MM.1S (cell line): ENCODE data around the gene TOX2.
A peak's percentile ranks its signal among the peaks of the same experiment; 100 is the strongest.

Source experiments
- DNase-seq: peaks from one replicate; pipeline ENCODE4 v3.0.0-alpha.2; 2015
- H2AFZ ChIP-seq: fragments of 300-600 bp; sonication (generic); 2 replicates; pipeline ENCODE4 v1.6.0; 2016; ENCODE audit warnings: antibody characterized with exemption, low read length
- H3F3A ChIP-seq: fragments of 300-600 bp; sonication (generic); 2 replicates; pipeline ENCODE4 v1.6.1; 2016; ENCODE audit warnings: mild to moderate bottlenecking, antibody characterized with exemption, low read length, moderate library complexity, mixed read lengths; ENCODE audit not compliant: insufficient read depth
- H3K27ac ChIP-seq: fragments of 300-600 bp; sonication (generic); 2 replicates; pipeline ENCODE4 v1.5.1; 2016; ENCODE audit warnings: mild to moderate bottlenecking, low read length
- H3K27me3 ChIP-seq: fragments of 300-600 bp; sonication (generic); replicated peaks from 2 replicates; pipeline ENCODE4 v1.6.0; 2016; ENCODE audit warnings: low read length; ENCODE audit not compliant: insufficient read depth
- H3K36me3 ChIP-seq: fragments of 300-600 bp; sonication (generic); replicated peaks from 2 replicates; pipeline ENCODE4 v1.6.1; 2016; ENCODE audit warnings: mild to moderate bottlenecking, low read length, mixed read lengths; ENCODE audit not compliant: insufficient read depth
- H3K4me1 ChIP-seq: fragments of 300-600 bp; sonication (generic); 2 replicates; pipeline ENCODE4 v1.6.1; 2016; ENCODE audit warnings: low read length, mixed read lengths
- H3K4me2 ChIP-seq: fragments of 300-600 bp; sonication (generic); 2 replicates; pipeline ENCODE4 v1.6.0; 2016; ENCODE audit warnings: low read depth, low read length
- H3K4me3 ChIP-seq: fragments of 300-600 bp; sonication (generic); 2 replicates; pipeline ENCODE4 v1.5.1; 2016; ENCODE audit warnings: low read length, mixed read lengths
- H3K79me2 ChIP-seq: fragments of 300-600 bp; sonication (generic); 2 replicates; pipeline ENCODE4 v1.6.1; 2016; ENCODE audit warnings: mixed run types, low read length, mixed read lengths
- H3K9ac ChIP-seq: fragments of 300-600 bp; sonication (generic); 2 replicates; pipeline ENCODE4 v1.6.1; 2016; ENCODE audit warnings: low read length, mixed read lengths
- H3K9me2 ChIP-seq: fragments of 300-600 bp; sonication (generic); replicated peaks from 2 replicates; pipeline ENCODE4 v1.6.1; 2016; ENCODE audit warnings: mild to moderate bottlenecking, low read length, mixed read lengths; ENCODE audit not compliant: insufficient read depth
- H3K9me3 ChIP-seq: fragments of 300-600 bp; sonication (generic); replicated peaks from 2 replicates; pipeline ENCODE4 v1.6.1; 2016; ENCODE audit warnings: mild to moderate bottlenecking, low read length, mixed read lengths; ENCODE audit not compliant: insufficient read depth
- H4K20me1 ChIP-seq: fragments of 300-600 bp; sonication (generic); 2 replicates; pipeline ENCODE4 v1.6.1; 2016; ENCODE audit warnings: mild to moderate bottlenecking, low read length, moderate library complexity, mixed read lengths; ENCODE audit not compliant: insufficient read depth
- CTCF ChIP-seq: fragments of 300-600 bp; sonication (generic); IDR thresholded peaks from 2 replicates; pipeline ENCODE4 v1.5.1; 2016; ENCODE audit warnings: antibody characterized with exemption, low read length, mixed read lengths
- EZH2 ChIP-seq: fragments of 300-600 bp; sonication (generic); optimal IDR thresholded peaks from 2 replicates; pipeline ENCODE3; 2017; ENCODE audit warnings: low read depth, mild to moderate bottlenecking, antibody characterized with exemption, low read length, mixed read lengths
- EZH2phosphoT487 ChIP-seq: fragments of 300-600 bp; sonication (generic); IDR thresholded peaks from 2 replicates; pipeline ENCODE4 v1.6.1; 2018; ENCODE audit warnings: antibody characterized with exemption, low read length

Gene TOX2

DNA sequence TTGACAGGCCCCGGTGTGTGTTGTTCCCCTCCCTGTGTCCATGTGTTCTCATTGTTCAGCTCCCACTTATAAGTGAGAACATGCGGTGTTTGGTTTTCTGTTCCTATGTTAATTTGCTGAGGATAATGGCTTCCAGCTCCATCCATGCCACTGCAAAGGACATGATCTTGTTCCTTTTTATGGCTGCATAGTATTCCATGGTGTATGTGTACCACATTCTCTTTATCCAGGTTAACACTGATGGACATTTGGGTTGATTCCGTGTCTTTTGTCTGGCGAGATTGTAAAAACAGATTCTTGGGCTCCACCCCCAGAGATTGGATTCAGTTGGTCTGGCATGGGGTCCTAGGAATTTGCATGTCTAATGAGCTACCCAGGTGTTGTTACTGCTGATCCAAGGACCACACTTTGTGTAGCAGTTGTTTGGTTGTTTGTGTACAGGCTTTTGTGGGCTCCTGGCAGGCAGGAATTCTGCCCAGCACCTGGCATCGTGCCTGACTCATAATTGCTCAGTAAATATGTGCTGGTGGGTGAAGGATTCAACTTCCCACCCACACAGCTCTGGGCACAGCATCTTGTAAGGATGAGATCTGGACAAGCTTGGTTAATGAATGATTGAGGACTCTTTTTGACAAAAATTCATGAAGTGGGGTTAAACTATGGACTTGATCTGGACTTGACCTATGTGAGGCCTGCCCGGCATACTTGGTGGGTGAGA lies 5.2 kb downstream of the TOX2 start:
- Histone ChIP-seq H3K9me2 (no peaks in the 10 kb centered on the region), H3K4me3 (no peak overlapping the region), H3F3A (peaks cover 15% of the 10 kb centered on the region), H3K36me3 (no peaks in the 10 kb centered on the region), H3K9me3 (no peaks in the 10 kb centered on the region), H4K20me1 (no peaks in the 10 kb centered on the region), H3K27ac (no peak overlapping the region), H3K79me2 (peaks cover 100% of the 10 kb centered on the region), H3K4me2 (no peak overlapping the region), H3K9ac (no peak overlapping the region), H3K4me1 (peaks cover 65% of the 10 kb centered on the region), H3K27me3 (no peaks in the 10 kb centered on the region), H2AFZ (no peak overlapping the region)
- TF ChIP-seq EZH2phosphoT487: no peak
- TF ChIP-seq EZH2: no peak
- no peak for TF ChIP-seq CTCF
- no peak for DNase-seq

DNA sequence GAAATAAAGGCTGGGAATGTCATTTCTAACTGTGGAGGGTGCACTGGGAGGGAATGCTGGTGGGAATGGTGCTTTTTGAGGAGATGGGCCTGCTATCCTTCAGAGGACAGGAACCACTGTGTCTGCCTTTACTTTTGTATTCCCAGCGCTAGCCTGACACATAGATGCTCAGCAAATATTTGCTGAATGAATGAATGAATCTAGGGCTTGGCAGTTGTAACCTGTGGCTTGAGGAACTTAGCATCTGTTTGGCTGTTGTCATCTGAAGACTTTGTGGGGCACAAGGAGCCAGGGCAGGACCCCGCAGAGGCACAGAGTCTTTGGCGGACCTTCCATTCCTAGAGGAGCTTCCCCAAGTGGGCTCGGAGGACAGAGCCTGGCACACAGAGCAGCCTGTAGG lies 6.1 kb downstream of the TOX2 start:
- Histone ChIP-seq H3K9me2 (no peaks in the 10 kb centered on the region), H4K20me1 (no peaks in the 10 kb centered on the region), H3K27ac (no peak overlapping the region; the same call in 1 of the 2 replicates), H3K4me3 (no peak overlapping the region), H3K9ac (no peak overlapping the region), H3K9me3 (no peaks in the 10 kb centered on the region), H3K4me2 (peak overlapping the region; percentile 39; the same call in 1 of the 2 replicates), H3K4me1 (peaks cover 59% of the 10 kb centered on the region), H2AFZ (no peak overlapping the region), H3K79me2 (peaks cover 100% of the 10 kb centered on the region), H3K36me3 (no peaks in the 10 kb centered on the region), H3K27me3 (no peaks in the 10 kb centered on the region), H3F3A (peaks cover 15% of the 10 kb centered on the region)
- DNase-seq: no peak
- no peak for TF ChIP-seq EZH2phosphoT487
- TF ChIP-seq EZH2: no peak
- no peak for TF ChIP-seq CTCF

- H3K9me2 ChIP-seq: no peaks in the 10 kb centered on the region
- H3K27ac ChIP-seq: peak overlapping the region; percentile 21; the same call in 1 of the 2 replicates
- peaks cover 14% of the 10 kb centered on the region for H3F3A ChIP-seq
- DNase-seq: peak; percentile 81
- peaks cover 100% of the 10 kb centered on the region for H3K79me2 ChIP-seq
- no peaks in the 10 kb centered on the region for H3K9me3 ChIP-seq
- no peaks in the 10 kb centered on the region for H4K20me1 ChIP-seq
- TF ChIP-seq EZH2 (no peak), EZH2phosphoT487 (no peak), CTCF (no peak)
- H3K27me3 ChIP-seq: no peaks in the 10 kb centered on the region
- peak overlapping the region; percentile 39 for H3K4me2 ChIP-seq
- H3K9ac ChIP-seq: no peak overlapping the region
- no peaks in the 10 kb centered on the region for H3K36me3 ChIP-seq
- H3K4me3 ChIP-seq: no peak overlapping the region
- H3K4me1 ChIP-seq: peaks cover 57% of the 10 kb centered on the region
- no peak overlapping the region for H2AFZ ChIP-seq
Measured at GRCh38 chr20:43921227-43921780, 6.7 kb downstream of the TOX2 start.
